HT1080 (cell line): ENCODE results near the gene MYO18A. TPM values are rescaled to one million over a fixed set of nuclear protein-coding genes. Genes with fewer than 3 reads are reported as not detected.
A peak's percentile ranks its signal among the peaks of the same experiment; 100 is the strongest.

Source experiments
- DNase-seq: peaks from one replicate; pipeline ENCODE4 v3.0.0-alpha.2; 2015; ENCODE audit warnings: low read depth
- total RNA-seq: library from RNA; depleted of rRNA; stranded (reverse); fragments of >200 nt; shearing (Covaris generic); gene quantifications from 2 replicates; pipeline ENCODE4 v1.2.3, GENCODE V29; 2014

Gene MYO18A
- total RNA-seq, 1 experiment from 2014 or later: 21.0 TPM

- no peak for DNase-seq
Observed at GRCh38 chr17:29127840-29128239, 52.4 kb downstream of the MYO18A start.

GRCh38 chr17:29126268-29126930 is 53.8 kb downstream of the MYO18A start:
- DNase-seq: no peak

GRCh38 chr17:29125651-29126050 is 54.5 kb downstream of the MYO18A start:
- DNase-seq: no peak

- peak; percentile 20 for DNase-seq
Observed at GRCh38 chr17:29124925-29125273, 55.3 kb downstream of the MYO18A start.

- peak; percentile 67 for DNase-seq
Observed at GRCh38 chr17:29124135-29124924, 55.9 kb downstream of the MYO18A start.

- DNase-seq: no peak
Observed at GRCh38 chr17:29123111-29123510, 57.1 kb downstream of the MYO18A start.

GRCh38 chr17:29121442-29121841 is 58.8 kb downstream of the MYO18A start:
- no peak for DNase-seq

GRCh38 chr17:29120433-29120832 is 59.8 kb downstream of the MYO18A start:
- no peak for DNase-seq

- DNase-seq: no peak
Observed at GRCh38 chr17:29119265-29119664, 60.9 kb downstream of the MYO18A start.

- DNase-seq: peak; percentile 41
Observed at GRCh38 chr17:29116804-29117753, 63.1 kb downstream of the MYO18A start.

- peak; percentile 70 for DNase-seq
Observed at GRCh38 chr17:29115961-29116803, 64.0 kb downstream of the MYO18A start.

- no peak for DNase-seq
Observed at GRCh38 chr17:29115435-29115834, 64.8 kb downstream of the MYO18A start.

- no peak for DNase-seq
Observed at GRCh38 chr17:29114141-29114540, 66.1 kb downstream of the MYO18A start.

GRCh38 chr17:29113334-29113733 is 66.9 kb downstream of the MYO18A start:
- DNase-seq: no peak

- no peak for DNase-seq
Observed at GRCh38 chr17:29112771-29113295, 67.4 kb downstream of the MYO18A start.

- peak; percentile 52 for DNase-seq
Observed at GRCh38 chr17:29111816-29112499, 68.2 kb downstream of the MYO18A start.

- no peak for DNase-seq
Observed at GRCh38 chr17:29110372-29110757, 69.8 kb downstream of the MYO18A start.

GRCh38 chr17:29109477-29110371 is 70.5 kb downstream of the MYO18A start:
- no peak for DNase-seq
